ENCODE results near the gene CD300LD.

GRCh38 chr17:74536890-74537289, 55.2 kb downstream of the CD300LD start:
- TF ChIP-seq CTCF (IDR thresholded peaks at IDR 0.05; ENCODE audit: insufficient read depth, low read length, poor library complexity, severe bottlenecking) (no peak), EZH2phosphoT487 (conservative IDR thresholded peaks at IDR 0.05; ENCODE audit: low read length) (no peak)

Data from SU-DHL-6 (cell line).